Sigmoid colon (tissue), 4 donors: ENCODE data around the gene DSG4.

Experiments used
- CTCF ChIP-seq, 4 experiments: fragments of 450-650 bp in 3 of 4; fragments of 200-600 bp in 1 of 4; IDR thresholded peaks; one replicate each; pipeline ENCODE4 v1.5.1; 2016 to 2019; ENCODE audit warnings: antibody characterized with exemption in 4 of 4, mild to moderate bottlenecking in 3 of 4, moderate library complexity in 2 of 4
- EP300 ChIP-seq, 4 donors: sonication (generic); formaldehyde crosslinking; IDR thresholded peaks; one replicate each; pipeline ENCODE4 v1.6.1; 2017; ENCODE audit warnings: antibody characterized with exemption in 4 of 4
- POLR2A ChIP-seq, 2 donors: fragments of 450-650 bp; IDR thresholded peaks; one replicate each; pipeline ENCODE4 v1.6.1; 2016; ENCODE audit warnings: antibody characterized with exemption in 2 of 2, mild to moderate bottlenecking in 2 of 2, moderate library complexity in 2 of 2
- POLR2AphosphoS5 ChIP-seq, 4 donors: sonication (generic); formaldehyde crosslinking; IDR thresholded peaks; one replicate each; pipeline ENCODE4 v1.6.1; 2017; ENCODE audit warnings: antibody characterized with exemption in 4 of 4

- TF ChIP-seq POLR2A (IDR thresholded peaks at IDR 0.05): no peak
- TF ChIP-seq CTCF (IDR thresholded peaks at IDR 0.05): no peak
- TF ChIP-seq EP300 (IDR thresholded peaks at IDR 0.05): no peak
- TF ChIP-seq POLR2AphosphoS5 (IDR thresholded peaks at IDR 0.05): no peak
These were observed 24.8 kb downstream of the DSG4 start for GRCh38 chr18:31401156-31402025.
